Measurements from ENCODE around the gene SLC22A14. TPM values are rescaled to one million over a fixed set of nuclear protein-coding genes. Genes with fewer than 3 reads are reported as not detected.
A peak's percentile ranks its signal among the peaks of the same experiment; 100 is the strongest.

SLC22A14 gene
- total RNA-seq, 4 donors from 2014 or later = 0.19 to 0.53 TPM; not detected in 2

GRCh38 chr3:38245930-38246329 is 36.2 kb upstream of the SLC22A14 start:
- intact Hi-C loops (cut with DNase I) = no loop called here
- Histone ChIP-seq H3K4me1 (peaks cover 0 to 13% (median 0%) of the 10 kb centered on the region in 3 donors), H3K36me3 (peaks cover 0 to 84% (median under 1%) of the 10 kb centered on the region in 3 donors), H3K27ac (no peak overlapping the region), H3K27me3 (no peaks in the 10 kb centered on the region), H3K4me3 (no peak overlapping the region), H3K9me3 (no peaks in the 10 kb centered on the region)
- no peak for DNase-seq
- TF ChIP-seq CTCF (IDR thresholded peaks at IDR 0.05) = no peak
- no peak for TF ChIP-seq POLR2A (IDR thresholded peaks at IDR 0.05)
- WGBS, 2 donors = 94 to 97% methylated on average over 4 of the region's 4 CpGs

- intact Hi-C loops (cut with DNase I) = no loop called here
- Histone ChIP-seq H3K27ac (peak overlapping the region in 1 of 4 donors; percentile 11), H3K9me3 (no peaks in the 10 kb centered on the region), H3K4me1 (peaks cover 0 to 13% (median 0%) of the 10 kb centered on the region in 3 donors), H3K4me3 (no peak overlapping the region), H3K36me3 (peaks cover 0 to 89% (median 11%) of the 10 kb centered on the region in 3 donors), H3K27me3 (no peaks in the 10 kb centered on the region)
- TF ChIP-seq CTCF (IDR thresholded peaks at IDR 0.05) (peak in 1 of 6 experiments; percentile 29), POLR2A (IDR thresholded peaks at IDR 0.05) (no peak)
- DNase-seq = no peak
Measured at GRCh38 chr3:38247366-38248035, 34.6 kb upstream of the SLC22A14 start.

- Histone ChIP-seq H3K27ac (no peak overlapping the region), H3K27me3 (no peaks in the 10 kb centered on the region), H3K36me3 (peaks cover 10 to 97% (median 16%) of the 10 kb centered on the region in 3 donors), H3K4me3 (no peak overlapping the region), H3K4me1 (peaks cover 0 to 13% (median 0%) of the 10 kb centered on the region in 3 donors), H3K9me3 (no peaks in the 10 kb centered on the region)
- 95 to 96% methylated on average over 2 of the region's 2 CpGs for WGBS, 2 donors
- intact Hi-C loops (cut with DNase I) = no loop called here
- TF ChIP-seq CTCF (IDR thresholded peaks at IDR 0.05) (no peak), POLR2A (IDR thresholded peaks at IDR 0.05) (no peak)
- no peak for DNase-seq
Measured at GRCh38 chr3:38250198-38250597, 31.9 kb upstream of the SLC22A14 start.

- H3K27ac ChIP-seq = no peak overlapping the region
- H3K4me3 ChIP-seq = no peak overlapping the region
- H3K36me3 ChIP-seq = peaks cover 10 to 98% (median 16%) of the 10 kb centered on the region in 3 donors
- DNase-seq = no peak
- H3K9me3 ChIP-seq = no peaks in the 10 kb centered on the region
- peaks cover 0 to 13% (median 0%) of the 10 kb centered on the region in 3 donors for H3K4me1 ChIP-seq
- intact Hi-C loops (cut with DNase I) = no loop called here
- WGBS, 2 donors = 92 to 100% methylated on average over 3 to 4 of the region's 4 CpGs
- TF ChIP-seq POLR2A (IDR thresholded peaks at IDR 0.05) = no peak
- TF ChIP-seq CTCF (IDR thresholded peaks at IDR 0.05) = no peak
- no peaks in the 10 kb centered on the region for H3K27me3 ChIP-seq
Measured at GRCh38 chr3:38251197-38251596, 30.9 kb upstream of the SLC22A14 start.

- Histone ChIP-seq H3K27me3 (no peaks in the 10 kb centered on the region), H3K27ac (no peak overlapping the region), H3K9me3 (no peaks in the 10 kb centered on the region), H3K4me3 (no peak overlapping the region), H3K4me1 (no peaks in the 10 kb centered on the region), H3K36me3 (peaks cover 10 to 73% (median 16%) of the 10 kb centered on the region in 3 donors)
- DNase-seq = no peak
- intact Hi-C loops (cut with DNase I) = no loop called here
- WGBS, 2 donors = 91 to 93% methylated on average over 4 of the region's 4 CpGs
- TF ChIP-seq POLR2A (IDR thresholded peaks at IDR 0.05) = no peak
- no peak for TF ChIP-seq CTCF (IDR thresholded peaks at IDR 0.05)
Measured at GRCh38 chr3:38253704-38254103, 28.4 kb upstream of the SLC22A14 start.
